Measurements from ENCODE around the gene TAGLN.
A peak's percentile ranks its signal among the peaks of the same experiment; 100 is the strongest.

Gene TAGLN

GRCh38 chr11:117214404-117215110 lies 15.4 kb downstream of the TAGLN start:
- DNase-seq: no peak

DNA sequence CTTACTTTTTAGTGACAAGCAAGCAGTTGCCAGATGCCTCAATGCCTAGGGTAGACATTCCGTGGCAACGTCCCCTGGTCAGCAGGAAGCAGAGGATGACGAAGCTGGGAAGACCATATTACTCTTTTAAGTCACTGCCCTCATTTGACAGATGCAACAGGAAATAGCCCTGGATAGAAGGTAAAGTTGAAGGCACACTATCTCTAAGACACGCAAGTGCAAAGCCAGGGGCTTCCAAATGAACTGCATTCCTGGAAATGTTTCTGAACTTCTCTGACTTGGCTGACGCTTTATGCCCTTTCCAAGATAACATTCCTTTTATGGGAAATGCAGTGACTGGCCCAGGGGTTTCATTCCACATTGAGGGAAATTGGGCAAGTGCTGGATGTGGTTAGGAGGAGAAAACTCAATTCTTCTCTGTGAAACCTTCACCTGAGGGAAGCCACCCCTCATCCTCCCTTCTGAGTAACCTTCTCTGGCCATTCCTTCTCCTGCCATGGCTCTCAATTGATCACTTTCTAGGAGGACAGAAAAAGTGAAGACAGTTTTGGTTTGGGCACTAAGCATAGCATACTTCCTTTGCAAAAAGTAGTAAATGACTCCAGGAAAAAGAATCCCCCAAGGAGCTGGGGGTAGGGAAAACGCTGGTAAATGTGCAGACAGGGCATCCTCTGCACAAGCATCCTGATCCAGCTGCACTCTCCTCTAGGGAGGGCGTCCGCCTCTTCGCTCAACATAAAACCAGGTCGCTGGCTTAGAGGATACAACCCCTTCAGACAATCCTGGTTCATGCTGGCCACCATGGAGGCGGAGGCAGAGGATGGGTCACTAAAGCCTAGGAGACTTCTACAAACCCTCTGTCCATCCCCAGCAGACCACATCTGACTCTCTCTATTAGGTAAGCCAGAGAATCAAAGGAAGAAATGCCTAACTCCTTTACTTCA lies 18.2 kb downstream of the TAGLN start:
- no peak for DNase-seq

DNA sequence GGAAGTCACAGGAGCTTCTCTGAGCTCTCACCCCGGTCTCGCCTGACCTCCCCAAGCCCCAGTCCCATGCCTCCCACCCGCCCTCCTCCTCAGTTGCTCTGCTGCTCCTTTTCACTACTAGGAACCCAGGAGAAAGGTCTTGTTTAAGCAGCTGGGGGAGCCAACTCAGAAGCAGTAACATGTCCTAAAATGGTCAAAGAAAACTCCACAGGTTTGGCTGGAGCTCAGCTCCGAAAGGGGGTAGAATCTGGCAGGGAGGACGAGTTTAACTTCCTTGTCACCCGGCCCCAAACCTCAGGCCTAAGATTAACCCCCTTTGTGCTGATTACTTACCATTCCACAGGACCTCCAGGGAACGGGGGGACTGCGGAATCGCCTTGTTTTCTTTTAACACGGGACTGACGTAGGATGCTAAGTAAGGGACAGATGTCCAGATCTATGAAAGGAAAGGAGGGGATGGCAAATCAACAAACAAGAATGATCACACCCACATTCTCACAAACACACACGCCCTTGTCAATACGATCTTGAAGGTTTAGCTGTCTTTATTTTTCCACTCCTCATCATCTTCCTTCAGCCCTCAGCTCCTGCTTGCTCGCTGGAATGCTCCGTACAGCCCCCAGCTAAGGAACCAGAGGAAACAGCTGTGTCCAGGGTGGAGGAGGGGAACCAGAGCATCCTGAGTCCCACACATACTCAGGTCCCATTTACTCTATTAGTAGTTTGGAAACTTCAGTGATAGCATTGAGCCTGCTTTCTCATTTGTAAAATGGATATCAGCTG lies 19.2 kb downstream of the TAGLN start:
- DNase-seq: no peak

GRCh38 chr11:117219001-117219400 lies 19.8 kb downstream of the TAGLN start:
- no peak for DNase-seq

DNA sequence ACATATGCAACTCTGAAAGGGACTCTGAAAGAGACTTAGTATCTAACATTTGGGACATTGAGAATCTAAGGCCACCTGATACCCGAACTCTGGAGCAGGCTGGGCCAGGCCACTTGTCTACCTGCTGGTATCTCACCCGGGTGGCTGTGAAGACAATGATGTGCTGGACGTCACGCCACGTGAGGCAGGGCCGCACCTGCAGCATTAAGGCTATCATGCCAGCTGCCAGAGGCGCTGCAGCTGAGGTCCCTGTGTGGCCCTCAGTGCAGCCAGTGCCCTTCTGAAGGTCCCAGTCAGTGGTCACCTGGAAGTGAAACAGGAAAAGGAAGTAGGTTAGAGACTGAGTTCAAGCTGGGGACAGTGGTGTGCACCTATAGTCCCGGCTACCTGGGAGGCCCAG lies 20.3 kb downstream of the TAGLN start:
- DNase-seq: no peak

DNA sequence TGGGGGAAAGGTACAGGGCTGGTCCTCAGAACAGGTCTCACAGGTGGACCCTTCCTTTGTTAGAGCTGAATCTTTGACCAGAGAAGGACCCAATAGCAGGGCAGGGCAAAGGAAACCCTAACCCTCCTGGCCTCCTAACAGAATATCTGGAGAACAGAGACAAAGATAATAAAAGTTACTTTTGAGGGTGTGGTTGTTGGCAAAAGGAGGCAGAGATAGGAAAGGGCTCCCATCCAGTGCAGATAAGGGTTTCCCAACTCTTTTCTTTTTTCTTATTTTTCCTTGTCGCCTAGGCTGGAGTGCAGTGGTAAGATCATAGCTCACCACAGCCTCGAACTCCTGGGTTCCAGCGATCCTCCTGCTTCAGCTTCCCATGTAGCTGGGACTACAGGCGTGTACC lies 20.8 kb downstream of the TAGLN start:
- no peak for DNase-seq

- no peak for DNase-seq
Observed at GRCh38 chr11:117220568-117220967, 21.4 kb downstream of the TAGLN start.

DNA sequence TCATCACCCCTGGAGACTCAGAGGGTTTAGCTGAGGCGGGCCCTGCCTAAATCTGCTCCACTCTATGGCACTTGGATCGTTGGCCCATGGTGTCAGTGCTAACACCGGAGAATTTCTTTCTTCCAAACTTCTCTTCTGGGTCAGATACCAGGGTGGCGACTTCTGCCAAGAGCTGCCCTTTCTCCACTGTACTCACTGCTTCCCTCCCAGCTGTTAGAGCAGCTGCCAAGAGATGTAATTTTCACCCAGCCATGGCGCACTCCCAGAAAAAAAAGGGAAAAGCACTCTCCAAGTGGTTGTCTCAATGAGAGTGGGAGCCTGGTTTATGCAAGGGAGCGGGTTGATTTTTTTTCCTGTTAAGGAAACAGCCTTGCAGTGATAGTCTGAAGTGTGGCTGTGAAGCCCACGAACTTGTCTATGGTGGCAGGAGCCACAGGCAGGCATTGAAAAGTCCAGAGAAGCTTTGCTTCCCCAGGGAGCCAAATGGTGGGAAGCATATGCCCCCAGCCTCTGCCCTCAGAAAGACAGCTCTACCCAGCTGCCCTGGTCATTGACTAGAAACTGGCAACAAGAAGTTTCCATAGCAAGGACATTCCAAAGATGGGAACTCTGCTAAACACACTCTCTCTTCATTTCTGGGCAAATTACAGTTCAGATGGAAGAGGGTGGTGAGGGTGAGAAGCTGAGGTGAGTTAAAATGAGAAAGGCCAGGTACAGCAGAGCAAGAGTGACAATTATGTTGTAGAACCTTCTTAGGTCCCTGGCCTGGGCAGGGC lies 22.0 kb downstream of the TAGLN start:
- DNase-seq: no peak

DNA sequence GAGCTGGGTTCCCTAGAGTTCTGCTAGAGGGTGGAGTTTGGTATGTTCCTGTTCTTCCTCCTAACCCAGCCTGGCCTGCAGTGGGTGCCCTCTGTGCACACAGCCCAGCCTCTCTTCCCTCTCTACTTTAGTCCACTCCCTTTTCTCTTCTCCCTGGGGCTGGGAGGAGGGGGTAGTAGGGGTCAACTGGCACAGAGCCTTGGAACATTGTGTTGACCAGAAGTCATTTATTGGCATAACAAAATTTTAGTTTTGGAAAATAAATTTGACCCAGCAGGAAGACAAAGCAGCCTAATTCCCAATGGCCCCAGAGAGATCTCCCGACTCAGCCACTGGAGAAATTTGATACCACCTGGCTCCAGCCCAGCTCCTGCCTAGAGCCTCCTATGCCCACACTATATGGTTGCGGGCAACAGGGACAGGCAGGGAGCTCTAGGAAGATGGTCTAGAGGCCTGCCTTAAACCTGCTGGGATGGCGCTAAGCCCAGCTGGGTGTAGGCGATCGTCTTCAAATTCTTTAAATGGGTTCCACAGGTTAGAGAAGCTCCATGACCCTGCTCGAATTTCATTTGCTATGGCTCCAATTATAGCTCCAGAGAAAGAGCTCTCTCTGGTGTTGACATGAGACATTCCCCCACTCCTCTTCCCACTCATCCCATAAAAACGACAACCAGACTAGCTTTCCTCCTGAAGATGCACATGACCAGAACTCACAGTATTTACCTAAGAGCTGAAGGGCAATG lies 22.8 kb downstream of the TAGLN start:
- peak; percentile 19 to 28 for DNase-seq

GRCh38 chr11:117222991-117223740 lies 24.0 kb downstream of the TAGLN start:
- DNase-seq: no peak

GRCh38 chr11:117223741-117224689 lies 24.8 kb downstream of the TAGLN start:
- no peak for DNase-seq

GRCh38 chr11:117225553-117226170 lies 26.5 kb downstream of the TAGLN start:
- no peak for DNase-seq

DNA sequence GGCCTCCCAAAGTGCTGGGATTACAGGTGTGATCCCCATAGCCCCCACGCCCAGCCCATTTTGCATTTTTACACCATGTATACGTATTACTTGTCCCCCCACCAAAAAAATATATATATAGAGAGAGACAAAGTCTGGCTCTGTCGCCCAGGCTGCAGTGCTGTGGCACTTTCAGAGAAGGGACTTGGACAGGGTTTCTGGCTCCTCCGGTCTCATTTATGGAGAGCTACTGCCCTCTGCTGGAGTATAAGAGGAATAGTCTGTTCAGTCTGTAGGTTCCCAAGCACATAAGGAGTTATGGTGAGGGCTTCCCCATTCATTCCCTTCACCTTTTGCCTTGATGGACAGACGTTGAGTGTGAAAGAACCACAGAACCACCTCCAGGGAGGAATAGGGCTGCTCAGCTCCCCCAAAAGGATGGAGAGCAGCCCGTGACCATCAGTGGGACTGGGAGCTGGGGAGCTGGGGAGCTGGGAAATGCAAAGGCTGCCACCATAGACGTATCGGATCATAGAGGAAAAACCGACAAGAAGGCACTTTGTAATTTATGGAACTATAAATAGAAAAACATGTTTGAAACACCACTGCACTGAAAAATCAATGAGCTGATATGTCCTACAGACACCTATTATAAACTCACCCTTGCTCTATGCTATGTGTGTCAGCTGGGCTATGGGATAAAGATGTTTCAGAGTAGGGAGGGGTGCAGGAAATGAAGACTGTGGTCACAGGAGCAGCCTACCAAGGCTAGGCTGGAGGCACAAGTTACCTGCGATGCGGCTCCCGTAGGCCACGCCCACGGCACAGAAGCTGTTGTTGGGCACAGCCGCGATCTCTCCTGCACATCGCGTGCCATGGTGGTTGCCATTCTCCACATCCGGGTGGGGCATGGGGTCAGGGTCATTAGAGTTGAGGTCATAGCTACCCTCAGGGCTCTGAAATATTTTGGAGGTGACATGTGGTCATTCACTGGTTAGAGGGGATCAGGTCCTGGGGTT lies 27.5 kb downstream of the TAGLN start:
- DNase-seq: peak; percentile 78 to 79

GRCh38 chr11:117228091-117228490 lies 28.9 kb downstream of the TAGLN start:
- DNase-seq: no peak

DNA sequence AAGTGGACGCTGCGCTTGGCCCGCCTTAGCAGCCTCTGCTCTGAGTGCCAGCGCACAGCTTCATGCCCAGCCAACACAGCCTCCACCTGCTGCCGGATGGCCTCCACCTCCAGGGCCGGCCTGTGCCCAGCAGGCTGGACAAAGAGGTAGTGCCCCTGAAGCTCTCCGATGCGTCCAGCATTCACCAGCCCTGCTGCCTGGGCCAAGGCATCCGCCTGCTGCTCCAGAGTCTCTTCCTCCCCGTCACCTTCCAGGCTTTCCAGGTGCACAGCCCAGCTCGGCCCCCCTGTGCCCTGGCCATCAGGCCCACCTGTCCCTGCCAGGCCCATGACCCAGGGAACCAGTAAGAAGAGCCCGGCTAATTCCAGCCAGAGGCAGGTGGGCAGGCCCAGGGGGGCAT lies 30.2 kb downstream of the TAGLN start:
- DNase-seq: no peak

DNA sequence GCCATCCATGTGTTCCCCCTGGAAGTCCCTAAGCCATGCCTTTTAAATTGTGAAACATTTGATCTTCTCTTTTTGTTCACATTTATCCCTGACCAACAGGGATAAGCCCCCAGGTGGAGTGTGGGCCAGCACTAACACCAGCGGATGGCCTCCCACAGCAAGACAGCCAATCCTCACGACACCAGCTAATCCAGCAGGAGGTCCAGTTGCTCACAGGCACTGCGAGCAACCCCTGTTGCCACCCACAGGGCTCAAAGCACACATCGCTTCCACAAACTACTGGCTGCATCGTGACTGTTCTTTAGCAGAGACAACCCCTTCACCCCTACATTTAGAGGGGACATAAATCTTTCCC lies 30.7 kb downstream of the TAGLN start:
- DNase-seq: no peak

GRCh38 chr11:117230286-117230961 lies 31.3 kb downstream of the TAGLN start:
- no peak for DNase-seq
